CD1c-positive myeloid dendritic cell (primary cell): ENCODE data around the gene SPG7.

Experiments
- DNase-seq: peaks from one replicate; pipeline ENCODE4 v3.0.0-alpha.2; 2016; ENCODE audit errors: extremely low spot score

SPG7 gene

GRCh38 chr16:89599902-89600301 is 91.7 kb downstream of the SPG7 start:
- no peak for DNase-seq

- no peak for DNase-seq
Observed at GRCh38 chr16:89600427-89600826, 92.2 kb downstream of the SPG7 start.

GRCh38 chr16:89600956-89601355 is 92.8 kb downstream of the SPG7 start:
- DNase-seq, result peak; percentile 19

- DNase-seq, result no peak
Observed at GRCh38 chr16:89601906-89602272, 93.7 kb downstream of the SPG7 start.

GRCh38 chr16:89602273-89602951 is 94.2 kb downstream of the SPG7 start:
- DNase-seq, result peak; percentile 77

GRCh38 chr16:89602952-89603590 is 94.9 kb downstream of the SPG7 start:
- no peak for DNase-seq

GRCh38 chr16:89604764-89605163 is 96.6 kb downstream of the SPG7 start:
- DNase-seq, result no peak

GRCh38 chr16:89605186-89605970 is 97.2 kb downstream of the SPG7 start:
- DNase-seq, result no peak

- DNase-seq, result no peak
Observed at GRCh38 chr16:89606006-89606405, 97.8 kb downstream of the SPG7 start.
